GM19328 (cell line): ENCODE data around the gene GRIK4.

Experiments used
- ATAC-seq: cut with Tn5 transposase; IDR thresholded peaks from one replicate; pipeline ENCODE4 v1.9.1; 2021; ENCODE audit warnings: mild to moderate bottlenecking, moderate library complexity; ENCODE audit not compliant: unreplicated experiment

The GRIK4 gene

GRCh38 chr11:120505801-120506425, 5.6 kb upstream of the GRIK4 start:
- ATAC-seq = no peak

GRCh38 chr11:120509346-120510053, 2.0 kb upstream of the GRIK4 start:
- no peak for ATAC-seq

DNA sequence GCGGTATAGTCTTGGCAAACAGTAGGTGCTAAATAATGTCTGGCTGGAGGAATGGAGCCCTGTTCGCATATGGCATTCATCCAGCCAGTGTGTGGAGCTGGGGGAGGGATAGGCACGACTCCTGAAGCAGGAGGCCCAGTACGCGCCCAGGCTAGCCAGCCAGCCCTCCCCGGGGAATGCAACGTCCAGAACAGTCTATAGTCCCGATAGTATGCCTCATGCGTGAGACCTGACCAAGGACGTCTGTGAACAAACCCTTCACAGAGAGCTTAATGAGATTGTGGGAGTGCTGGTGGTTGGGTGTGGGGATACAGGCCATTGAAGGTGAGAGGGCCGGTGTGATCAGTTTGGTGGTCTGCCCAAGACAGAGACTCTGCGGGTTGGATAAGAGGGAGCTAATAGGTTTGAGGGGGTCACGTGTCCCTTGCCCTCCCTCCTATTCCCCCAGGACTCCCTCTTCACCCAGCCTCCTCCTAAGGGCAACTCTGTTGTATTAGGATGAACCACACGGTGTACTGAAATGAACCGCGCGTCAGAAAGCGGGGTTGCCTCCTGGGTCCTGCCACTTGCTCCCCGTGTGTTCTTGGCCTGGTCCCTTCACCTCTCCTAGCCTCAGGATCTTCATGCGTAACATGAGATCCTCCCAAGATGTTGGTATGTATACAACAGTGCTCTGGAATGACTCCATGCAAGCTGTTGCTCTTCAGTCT, 987 bp upstream of the GRIK4 start:
- no peak for ATAC-seq

DNA sequence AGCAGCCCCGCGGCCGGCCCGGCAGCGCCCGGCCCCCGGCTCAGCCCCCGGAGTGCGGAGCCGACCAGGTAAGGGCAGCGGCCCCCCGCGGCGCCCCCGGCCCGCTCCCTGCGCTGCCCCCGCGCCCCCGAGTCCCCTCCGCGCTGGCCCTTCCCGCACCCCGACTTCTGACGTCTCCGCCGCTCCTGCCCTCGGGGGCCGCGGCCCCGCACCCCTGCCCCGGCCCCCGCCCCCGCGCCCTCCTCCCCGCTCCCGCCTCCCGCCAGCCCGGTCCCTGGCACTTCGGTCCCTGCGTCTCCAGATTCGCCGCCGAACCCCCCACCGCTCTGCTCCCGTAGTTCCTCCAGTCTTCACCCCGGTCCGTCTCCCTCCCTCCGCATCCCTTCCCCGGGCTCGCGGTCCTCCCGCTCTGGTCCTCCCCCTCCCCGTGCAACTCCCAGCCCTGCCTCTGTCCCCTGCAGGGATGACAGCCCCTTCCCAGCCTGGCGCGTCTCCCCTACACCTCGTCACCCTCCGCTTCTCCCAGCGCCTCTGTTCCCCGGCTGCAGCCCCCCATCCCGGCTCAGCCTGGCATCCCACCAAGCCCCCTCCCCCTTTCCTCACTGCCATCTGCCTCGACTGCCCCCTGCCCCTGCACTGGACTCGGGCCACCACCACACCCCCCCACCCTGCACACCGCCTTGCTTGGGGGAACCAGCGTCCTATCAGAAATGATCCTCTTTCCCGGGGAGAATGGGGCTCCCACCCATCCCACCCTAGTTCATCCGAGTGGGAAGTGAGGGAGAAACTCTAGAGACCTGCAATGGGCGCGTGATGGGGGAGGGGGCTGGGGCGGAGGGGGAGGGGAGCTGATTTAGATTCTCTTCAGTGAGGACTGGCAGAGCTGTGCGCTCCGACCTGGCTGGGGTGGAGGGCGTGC, 531 bp downstream of the GRIK4 start:
- ATAC-seq = no peak

GRCh38 chr11:120512739-120513435, 1.3 kb downstream of the GRIK4 start:
- no peak for ATAC-seq

- ATAC-seq = no peak
Measured at GRCh38 chr11:120513436-120514315, 2.1 kb downstream of the GRIK4 start.

- ATAC-seq = no peak
Measured at GRCh38 chr11:120514541-120515121, 3.1 kb downstream of the GRIK4 start.

DNA sequence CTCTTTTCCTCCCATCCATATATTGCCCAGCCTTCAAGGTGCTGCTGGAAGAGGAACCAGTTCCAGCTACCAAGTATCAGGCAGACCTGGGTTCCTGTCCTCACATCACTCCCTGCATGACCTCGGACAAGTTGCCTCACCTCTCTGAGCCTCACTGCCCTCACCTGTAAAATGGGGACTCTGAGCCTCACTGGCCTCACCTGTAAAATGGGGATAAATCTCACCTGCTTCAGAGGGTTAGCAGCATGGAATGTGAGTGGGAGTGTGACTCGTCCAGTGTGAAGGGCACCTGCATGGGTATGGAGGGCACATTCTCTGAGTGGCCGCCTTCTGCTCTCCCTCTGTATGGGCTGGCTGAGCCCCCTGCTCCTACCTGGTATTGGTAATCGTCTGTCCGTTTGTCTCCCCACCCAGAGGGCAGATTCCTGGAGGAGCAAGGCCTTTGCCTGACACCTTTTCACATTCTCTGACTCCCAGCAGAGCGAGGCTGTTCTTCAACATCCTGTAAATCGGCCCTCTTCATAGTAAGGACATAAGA, 3.7 kb downstream of the GRIK4 start:
- ATAC-seq = no peak

DNA sequence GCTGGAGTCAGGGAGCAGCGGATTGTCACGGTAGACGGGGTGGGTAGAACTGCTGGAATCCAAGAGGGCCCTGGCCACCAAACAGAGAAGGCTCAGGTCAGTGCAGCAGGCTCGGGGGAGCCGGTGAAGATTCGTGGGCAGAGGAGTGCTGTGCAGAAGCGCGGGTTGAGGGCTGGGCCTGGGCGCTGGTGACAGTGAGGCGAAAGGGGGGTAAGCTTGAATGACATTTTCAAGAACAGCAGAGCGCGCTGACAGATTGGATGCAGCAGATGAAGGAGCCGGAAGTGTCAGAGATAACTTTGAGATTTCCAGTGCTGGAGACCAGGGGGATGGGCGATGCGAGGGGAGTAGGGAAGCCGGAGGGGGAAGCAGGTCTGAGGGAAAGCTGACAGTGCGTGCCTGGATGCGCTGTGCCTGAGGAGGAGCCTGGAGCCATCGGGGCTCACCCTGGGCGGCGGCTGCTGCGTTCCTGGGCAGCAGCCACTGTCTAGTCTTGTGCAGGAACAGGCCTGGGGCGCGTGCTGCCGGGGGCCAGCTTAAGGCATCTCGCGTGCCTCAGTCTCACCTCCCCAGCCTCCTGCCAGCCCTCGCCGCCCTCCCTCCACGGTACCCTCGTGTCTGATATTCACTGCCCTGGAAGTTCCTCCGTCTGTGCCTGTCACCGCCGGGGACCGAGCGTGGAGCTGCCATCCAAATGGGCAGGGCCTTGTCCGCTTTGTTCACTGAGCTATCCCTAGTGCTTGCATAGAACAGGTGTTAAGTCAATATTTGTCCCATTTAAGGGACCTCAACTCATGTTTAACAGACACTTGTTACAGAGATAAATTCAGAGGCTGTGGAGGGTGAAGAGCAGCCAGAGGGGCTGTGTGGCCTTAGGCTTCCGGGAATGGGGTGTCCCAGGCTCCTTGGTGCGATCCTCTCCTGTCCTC, 5.2 kb downstream of the GRIK4 start:
- ATAC-seq = no peak

DNA sequence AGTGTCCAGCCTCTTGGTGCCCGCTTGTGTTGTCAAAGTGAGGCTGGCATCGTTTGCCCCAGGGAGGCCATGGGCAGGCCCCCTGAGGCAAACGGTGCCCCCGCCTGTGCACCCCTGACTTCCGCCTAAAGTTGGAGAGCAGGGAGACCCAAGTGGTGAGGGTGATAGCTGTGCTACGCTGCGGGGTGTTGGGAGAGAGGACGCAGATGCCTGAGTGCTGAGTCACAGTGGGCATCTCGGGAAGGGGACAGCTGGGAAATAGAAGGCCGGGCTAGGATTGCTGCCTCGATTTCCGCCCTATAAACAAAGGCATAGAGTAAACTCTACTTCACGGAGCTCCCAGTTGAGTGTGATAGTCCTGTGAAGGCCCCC, 5.8 kb downstream of the GRIK4 start:
- ATAC-seq = no peak

DNA sequence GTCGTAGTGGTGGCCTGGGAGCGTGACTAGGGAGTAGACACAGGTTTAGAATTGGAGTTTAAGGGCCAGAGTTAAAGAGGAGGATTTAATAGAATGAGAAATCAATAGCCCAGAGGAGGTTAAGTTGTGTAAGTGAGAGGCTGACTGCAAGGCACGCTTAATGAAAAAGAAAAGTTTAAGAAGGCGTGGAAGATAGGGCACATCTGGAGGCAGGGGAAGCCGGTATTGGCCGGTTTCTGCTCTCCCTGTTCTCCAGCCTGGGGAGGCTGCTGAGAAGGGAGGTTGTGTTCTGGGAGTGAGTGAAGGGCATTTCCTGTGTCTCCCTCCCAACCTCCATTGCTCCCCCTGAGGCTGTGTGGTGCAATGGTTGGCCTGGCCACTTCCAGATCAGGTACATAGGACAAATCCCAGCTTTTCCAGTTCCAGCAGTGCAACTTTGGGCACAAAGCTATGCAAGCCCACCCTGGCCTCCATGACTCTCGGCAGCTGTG, 6.3 kb downstream of the GRIK4 start:
- no peak for ATAC-seq

GRCh38 chr11:120518356-120518755, 6.8 kb downstream of the GRIK4 start:
- ATAC-seq = no peak

- no peak for ATAC-seq
Measured at GRCh38 chr11:120519474-120519873, 7.9 kb downstream of the GRIK4 start.

GRCh38 chr11:120520091-120520822, 8.7 kb downstream of the GRIK4 start:
- ATAC-seq = no peak

GRCh38 chr11:120521176-120521575, 9.6 kb downstream of the GRIK4 start:
- no peak for ATAC-seq

DNA sequence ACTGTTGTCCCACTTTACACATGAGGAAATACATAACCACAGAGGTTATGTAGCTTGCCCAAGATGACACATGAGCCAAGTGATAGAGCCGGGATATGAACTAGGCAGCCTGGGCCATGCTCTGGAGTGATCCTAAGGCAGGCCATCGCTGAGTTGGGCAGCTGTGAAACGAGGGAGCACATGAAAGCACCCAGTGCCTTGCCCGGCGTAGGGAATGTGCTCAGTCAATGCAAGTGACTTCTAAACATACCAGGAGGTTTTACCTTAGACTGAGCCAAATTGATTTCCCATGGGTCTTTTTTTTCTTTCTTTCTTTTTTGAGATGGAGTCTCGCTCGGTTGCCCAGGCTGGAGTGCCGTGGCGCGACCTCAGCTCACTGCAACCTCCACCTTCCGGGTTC, 10.5 kb downstream of the GRIK4 start:
- ATAC-seq = no peak

DNA sequence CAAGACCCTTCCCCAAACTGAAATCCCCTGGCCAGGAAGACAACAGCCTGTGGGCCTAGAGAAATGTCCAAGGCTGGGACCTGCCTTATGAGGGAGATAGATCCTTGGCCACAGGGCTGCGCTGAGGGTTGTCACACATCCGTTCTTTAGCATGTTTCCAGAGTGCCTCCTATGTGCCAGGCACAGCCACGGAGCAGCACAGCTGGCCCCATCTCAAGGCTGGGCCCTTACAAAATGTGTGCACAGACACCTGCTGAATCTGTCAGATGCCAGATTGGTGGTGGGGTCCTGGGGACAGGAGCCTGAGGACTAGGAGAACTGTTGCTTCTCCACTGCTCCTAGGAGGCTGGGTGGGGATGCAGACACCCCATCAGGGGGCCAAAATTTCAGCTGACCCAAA, 11.2 kb downstream of the GRIK4 start:
- ATAC-seq = no peak
